GM18873 (cell line): ENCODE data around the gene LUC7L.
"Not testable (repeated sequence)": the region's sequence is repeated elsewhere in the genome, so short reads cannot be mapped to it uniquely, and the experiment has no call there.

Experiments
- ATAC-seq: cut with Tn5 transposase; IDR thresholded peaks from one replicate; pipeline ENCODE4 v1.9.1; 2021; ENCODE audit warnings: mild to moderate bottlenecking, moderate library complexity, moderate number of reproducible peaks; ENCODE audit not compliant: unreplicated experiment, low FRiP score

Gene LUC7L

GRCh38 chr16:183005-183404 is 46.2 kb downstream of the LUC7L start:
- ATAC-seq, result no peak

GRCh38 chr16:181565-182021 is 47.7 kb downstream of the LUC7L start:
- ATAC-seq, result no peak

GRCh38 chr16:180681-181564 is 48.3 kb downstream of the LUC7L start:
- ATAC-seq, result no peak

GRCh38 chr16:180101-180675 is 49.1 kb downstream of the LUC7L start, which contains the start of gene HBQ1:
Gene HBQ1 (plus strand): TSS chr16:180459. CDS start chr16:180487, 28 bp downstream.
- ATAC-seq, result no peak

- ATAC-seq, result no peak
Measured at GRCh38 chr16:179211-180092, 49.8 kb downstream of the LUC7L start.

- no peak for ATAC-seq
Measured at GRCh38 chr16:178668-179015, 50.6 kb downstream of the LUC7L start.

- no peak for ATAC-seq
Measured at GRCh38 chr16:177981-178667, 51.1 kb downstream of the LUC7L start.

- ATAC-seq, result no peak
Measured at GRCh38 chr16:177394-177822, 51.8 kb downstream of the LUC7L start.

GRCh38 chr16:176477-177382 is 52.5 kb downstream of the LUC7L start, which contains the start of gene HBA1:
Gene HBA1 (plus strand): TSS chr16:176680. CDS start chr16:176717, 37 bp downstream.
- ATAC-seq, result not testable (repeated sequence)

- not testable (repeated sequence) for ATAC-seq
Measured at GRCh38 chr16:176006-176405, 53.2 kb downstream of the LUC7L start.

- ATAC-seq, result no peak
Measured at GRCh38 chr16:175011-175949, 54.0 kb downstream of the LUC7L start.

- ATAC-seq, result not testable (repeated sequence)
Measured at GRCh38 chr16:173928-174769, 55.1 kb downstream of the LUC7L start.

- not testable (repeated sequence) for ATAC-seq
Measured at GRCh38 chr16:173211-173854, 55.9 kb downstream of the LUC7L start.

GRCh38 chr16:172374-172941 is 56.8 kb downstream of the LUC7L start, which contains the start of gene HBA2:
Gene HBA2 (plus strand): TSS chr16:172876. CDS start chr16:172913, 37 bp downstream.
- ATAC-seq, result not testable (repeated sequence)

- ATAC-seq, result no peak
Measured at GRCh38 chr16:170788-171187, 58.5 kb downstream of the LUC7L start.

GRCh38 chr16:170088-170507 is 59.2 kb downstream of the LUC7L start:
- ATAC-seq, result not testable (repeated sequence)
